Hematopoietic multipotent progenitor cell treated with erythropoietin and hydrocortisone succinate and interleukin-3 and kit ligand, for 15 days (in vitro differentiated cells): ENCODE results near the gene SHISA5.
A peak's percentile ranks its signal among the peaks of the same experiment; 100 is the strongest.
"Not testable (repeated sequence)": the region's sequence is repeated elsewhere in the genome, so short reads cannot be mapped to it uniquely, and the experiment has no call there.

Experiments
- DNase-seq: peaks from one replicate; pipeline ENCODE4 v3.0.0-alpha.2; 2015; ENCODE audit warnings: low spot score

SHISA5 gene

GRCh38 chr3:48477959-48478520, 25.9 kb downstream of the SHISA5 start:
- DNase-seq: no peak

- DNase-seq: no peak
Measured at GRCh38 chr3:48476426-48477053, 27.4 kb downstream of the SHISA5 start.

- DNase-seq: no peak
Measured at GRCh38 chr3:48475188-48475587, 28.8 kb downstream of the SHISA5 start.

- no peak for DNase-seq
Measured at GRCh38 chr3:48474619-48475018, 29.4 kb downstream of the SHISA5 start.

- not testable (repeated sequence) for DNase-seq
Measured at GRCh38 chr3:48474031-48474430, 29.9 kb downstream of the SHISA5 start.

GRCh38 chr3:48473617-48473952, 30.4 kb downstream of the SHISA5 start:
- no peak for DNase-seq

GRCh38 chr3:48472923-48473616, 30.9 kb downstream of the SHISA5 start:
- peak; percentile 96 for DNase-seq

- DNase-seq: no peak
Measured at GRCh38 chr3:48472673-48472922, 31.4 kb downstream of the SHISA5 start.

GRCh38 chr3:48470286-48470685, 33.7 kb downstream of the SHISA5 start:
- no peak for DNase-seq

- DNase-seq: no peak
Measured at GRCh38 chr3:48469046-48469915, 34.7 kb downstream of the SHISA5 start.

- DNase-seq: no peak
Measured at GRCh38 chr3:48468329-48468731, 35.6 kb downstream of the SHISA5 start.

- DNase-seq: no peak
Measured at GRCh38 chr3:48467473-48468267, 36.3 kb downstream of the SHISA5 start.

- no peak for DNase-seq
Measured at GRCh38 chr3:48467110-48467454, 36.9 kb downstream of the SHISA5 start.

GRCh38 chr3:48466386-48467109, 37.4 kb downstream of the SHISA5 start:
- no peak for DNase-seq

GRCh38 chr3:48465531-48466378, 38.2 kb downstream of the SHISA5 start:
- peak; percentile 79 for DNase-seq

- DNase-seq: no peak
Measured at GRCh38 chr3:48465237-48465530, 38.8 kb downstream of the SHISA5 start.

- no peak for DNase-seq
Measured at GRCh38 chr3:48464713-48465221, 39.2 kb downstream of the SHISA5 start.

GRCh38 chr3:48463703-48464102, 40.3 kb downstream of the SHISA5 start:
- DNase-seq: no peak

- DNase-seq: not testable (repeated sequence)
Measured at GRCh38 chr3:48461767-48462166, 42.2 kb downstream of the SHISA5 start.

GRCh38 chr3:48460517-48460902, 43.5 kb downstream of the SHISA5 start:
- DNase-seq: no peak
